ENCODE results near the gene CEPT1. TPM values are rescaled to one million over a fixed set of nuclear protein-coding genes. Genes with fewer than 3 reads are reported as not detected.

Gene CEPT1
- total and polyA plus RNA-seq, 2 of the 13 experiments (the other 11 are each of a cell fraction or from before 2014, with no cell fraction given), result 35.7 to 48.2 TPM

DNA sequence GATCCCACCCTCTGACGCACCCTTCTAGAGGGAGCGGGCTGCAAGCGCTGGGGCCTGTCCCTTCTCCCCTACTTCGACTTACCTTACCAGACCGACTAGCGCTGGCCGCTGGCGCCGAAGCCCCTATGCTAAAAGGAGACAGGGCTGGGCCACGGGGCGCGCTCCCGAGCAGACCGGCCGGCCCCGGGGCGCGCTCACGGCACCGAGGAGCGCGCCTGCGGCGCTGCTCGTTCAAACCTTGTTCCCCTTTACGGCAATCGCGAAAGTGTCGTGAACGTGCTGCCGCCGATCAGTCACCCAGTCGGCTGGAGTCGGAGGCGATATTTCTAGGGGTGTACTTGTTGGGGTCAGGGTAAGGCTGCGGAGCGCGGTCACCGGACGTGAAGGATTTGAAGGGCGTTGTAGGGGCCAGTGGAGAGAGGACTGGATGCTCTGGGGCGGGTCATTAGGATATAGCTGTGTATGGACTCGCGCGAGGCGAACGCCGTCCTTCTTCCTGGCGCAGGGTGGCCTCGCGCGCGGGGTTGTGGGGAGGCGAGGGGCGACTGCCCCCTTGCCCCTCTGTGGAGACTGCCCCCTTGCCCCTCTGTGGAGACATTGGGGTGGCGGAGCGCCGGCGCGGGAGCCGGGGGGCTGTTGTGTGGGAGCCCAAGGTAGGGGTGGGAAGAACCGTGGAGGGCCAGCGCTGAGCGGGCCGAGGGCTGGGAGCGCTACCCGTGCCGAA, at the start of gene CEPT1, which contains the start of gene DRAM2 (continued):
- TF ChIP-seq ZNF142 (CRISPR knock-in tag; IDR thresholded peaks at IDR 0.05) (peak; percentile 45), TARDBP (CRISPR knock-in tag; IDR thresholded peaks at IDR 0.05) (0 out of 2 replicates have a peak, but pooled peaks have one; percentile 43), HCFC1 (IDR thresholded peaks at IDR 0.05; ENCODE audit: low read depth, low read length) (0 out of 2 replicates have a peak, but pooled peaks have one; percentile 29), ZNF143 (CRISPR knock-in tag; IDR thresholded peaks at IDR 0.05) (peak; percentile 79), ZNF552 (CRISPR knock-in tag; IDR thresholded peaks at IDR 0.05; ENCODE audit: borderline replicate concordance) (no peak), ZNF335 (CRISPR knock-in tag; IDR thresholded peaks at IDR 0.05) (peak; percentile 46; the same call in 1 of the 2 replicates), RBM39 (IDR thresholded peaks at IDR 0.05; ENCODE audit: low read depth, low read length, poor library complexity, severe bottlenecking) (peak; percentile 67), KDM3A (CRISPR knock-in tag; IDR thresholded peaks at IDR 0.05; ENCODE audit: low read depth) (0 out of 2 replicates have a peak, but pooled peaks have one; percentile 58), MXD1 (CRISPR knock-in tag; IDR thresholded peaks at IDR 0.05) (peak; percentile 72), ZNF740 (CRISPR knock-in tag; IDR thresholded peaks at IDR 0.05) (0 out of 2 replicates have a peak, but pooled peaks have one; percentile 45), GPN1 (CRISPR knock-in tag; IDR thresholded peaks at IDR 0.05; ENCODE audit: borderline replicate concordance) (no peak), MTF1 (CRISPR knock-in tag; IDR thresholded peaks at IDR 0.05) (0 out of 2 replicates have a peak, but pooled peaks have one; percentile 54), PHF8 (CRISPR knock-in tag; IDR thresholded peaks at IDR 0.05) (peak; percentile 84), HDAC2 (CRISPR knock-in tag; IDR thresholded peaks at IDR 0.05) (peak; percentile 20; the same call in 1 of the 2 replicates), ZNF607 (CRISPR knock-in tag; IDR thresholded peaks at IDR 0.05; ENCODE audit: borderline replicate concordance) (no peak)
- TF ChIP-seq, protein P1, sequence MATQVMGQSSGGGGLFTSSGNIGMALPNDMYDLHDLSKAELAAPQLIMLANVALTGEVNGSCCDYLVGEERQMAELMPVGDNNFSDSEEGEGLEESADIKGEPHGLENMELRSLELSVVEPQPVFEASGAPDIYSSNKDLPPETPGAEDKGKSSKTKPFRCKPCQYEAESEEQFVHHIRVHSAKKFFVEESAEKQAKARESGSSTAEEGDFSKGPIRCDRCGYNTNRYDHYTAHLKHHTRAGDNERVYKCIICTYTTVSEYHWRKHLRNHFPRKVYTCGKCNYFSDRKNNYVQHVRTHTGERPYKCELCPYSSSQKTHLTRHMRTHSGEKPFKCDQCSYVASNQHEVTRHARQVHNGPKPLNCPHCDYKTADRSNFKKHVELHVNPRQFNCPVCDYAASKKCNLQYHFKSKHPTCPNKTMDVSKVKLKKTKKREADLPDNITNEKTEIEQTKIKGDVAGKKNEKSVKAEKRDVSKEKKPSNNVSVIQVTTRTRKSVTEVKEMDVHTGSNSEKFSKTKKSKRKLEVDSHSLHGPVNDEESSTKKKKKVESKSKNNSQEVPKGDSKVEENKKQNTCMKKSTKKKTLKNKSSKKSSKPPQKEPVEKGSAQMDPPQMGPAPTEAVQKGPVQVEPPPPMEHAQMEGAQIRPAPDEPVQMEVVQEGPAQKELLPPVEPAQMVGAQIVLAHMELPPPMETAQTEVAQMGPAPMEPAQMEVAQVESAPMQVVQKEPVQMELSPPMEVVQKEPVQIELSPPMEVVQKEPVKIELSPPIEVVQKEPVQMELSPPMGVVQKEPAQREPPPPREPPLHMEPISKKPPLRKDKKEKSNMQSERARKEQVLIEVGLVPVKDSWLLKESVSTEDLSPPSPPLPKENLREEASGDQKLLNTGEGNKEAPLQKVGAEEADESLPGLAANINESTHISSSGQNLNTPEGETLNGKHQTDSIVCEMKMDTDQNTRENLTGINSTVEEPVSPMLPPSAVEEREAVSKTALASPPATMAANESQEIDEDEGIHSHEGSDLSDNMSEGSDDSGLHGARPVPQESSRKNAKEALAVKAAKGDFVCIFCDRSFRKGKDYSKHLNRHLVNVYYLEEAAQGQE (IDR thresholded peaks at IDR 0.05; ENCODE audit: borderline replicate concordance in 1 of 2, low read depth in 1 of 2, low read length in 2 of 2), result 0 out of 4 replicates have a peak, but pooled peaks of 1 of the 2 experiments have one; percentile 10
- TF ChIP-seq, protein P2, sequence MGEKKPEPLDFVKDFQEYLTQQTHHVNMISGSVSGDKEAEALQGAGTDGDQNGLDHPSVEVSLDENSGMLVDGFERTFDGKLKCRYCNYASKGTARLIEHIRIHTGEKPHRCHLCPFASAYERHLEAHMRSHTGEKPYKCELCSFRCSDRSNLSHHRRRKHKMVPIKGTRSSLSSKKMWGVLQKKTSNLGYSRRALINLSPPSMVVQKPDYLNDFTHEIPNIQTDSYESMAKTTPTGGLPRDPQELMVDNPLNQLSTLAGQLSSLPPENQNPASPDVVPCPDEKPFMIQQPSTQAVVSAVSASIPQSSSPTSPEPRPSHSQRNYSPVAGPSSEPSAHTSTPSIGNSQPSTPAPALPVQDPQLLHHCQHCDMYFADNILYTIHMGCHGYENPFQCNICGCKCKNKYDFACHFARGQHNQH (CRISPR knock-in tag; IDR thresholded peaks at IDR 0.05), result peak; percentile 82

Measured in HepG2 (cell line).